ENCODE data around the gene TMEM243.

Gene TMEM243

DNA sequence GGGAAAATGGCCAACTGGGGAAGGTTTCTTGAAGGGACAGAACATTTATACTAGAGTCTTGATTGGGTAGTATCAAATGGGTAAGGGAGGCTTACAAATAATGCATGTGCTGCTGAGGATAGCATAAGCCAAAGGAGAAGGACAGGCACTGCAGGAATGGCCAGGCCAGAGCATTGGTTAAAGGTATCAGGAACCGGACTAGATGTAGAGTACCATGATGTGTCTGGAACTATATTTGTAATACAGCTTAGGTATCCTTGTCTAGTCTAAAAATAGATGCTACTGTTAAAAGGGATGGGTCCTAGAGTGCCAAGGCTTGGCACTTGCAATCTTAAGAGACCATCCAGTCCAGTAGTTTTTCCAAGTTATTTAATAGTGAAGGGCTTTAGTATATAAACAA, 20.3 kb downstream of the TMEM243 start:
- no peak overlapping the region for H3K4me3 ChIP-seq (ENCODE audit: low read depth, low read length)
- TF ChIP-seq, protein P1, sequence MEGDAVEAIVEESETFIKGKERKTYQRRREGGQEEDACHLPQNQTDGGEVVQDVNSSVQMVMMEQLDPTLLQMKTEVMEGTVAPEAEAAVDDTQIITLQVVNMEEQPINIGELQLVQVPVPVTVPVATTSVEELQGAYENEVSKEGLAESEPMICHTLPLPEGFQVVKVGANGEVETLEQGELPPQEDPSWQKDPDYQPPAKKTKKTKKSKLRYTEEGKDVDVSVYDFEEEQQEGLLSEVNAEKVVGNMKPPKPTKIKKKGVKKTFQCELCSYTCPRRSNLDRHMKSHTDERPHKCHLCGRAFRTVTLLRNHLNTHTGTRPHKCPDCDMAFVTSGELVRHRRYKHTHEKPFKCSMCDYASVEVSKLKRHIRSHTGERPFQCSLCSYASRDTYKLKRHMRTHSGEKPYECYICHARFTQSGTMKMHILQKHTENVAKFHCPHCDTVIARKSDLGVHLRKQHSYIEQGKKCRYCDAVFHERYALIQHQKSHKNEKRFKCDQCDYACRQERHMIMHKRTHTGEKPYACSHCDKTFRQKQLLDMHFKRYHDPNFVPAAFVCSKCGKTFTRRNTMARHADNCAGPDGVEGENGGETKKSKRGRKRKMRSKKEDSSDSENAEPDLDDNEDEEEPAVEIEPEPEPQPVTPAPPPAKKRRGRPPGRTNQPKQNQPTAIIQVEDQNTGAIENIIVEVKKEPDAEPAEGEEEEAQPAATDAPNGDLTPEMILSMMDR (IDR thresholded peaks at IDR 0.05; ENCODE audit: low read depth, low read length), result no peak
- TF ChIP-seq, protein P2, sequence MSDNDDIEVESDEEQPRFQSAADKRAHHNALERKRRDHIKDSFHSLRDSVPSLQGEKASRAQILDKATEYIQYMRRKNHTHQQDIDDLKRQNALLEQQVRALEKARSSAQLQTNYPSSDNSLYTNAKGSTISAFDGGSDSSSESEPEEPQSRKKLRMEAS (IDR thresholded peaks at IDR 0.05; ENCODE audit: low read depth, low read length), result no peak
- TF ChIP-seq POLR2A (IDR thresholded peaks at IDR 0.05; ENCODE audit: extremely low read depth, insufficient read length) (no peak), MYC (IDR thresholded peaks at IDR 0.05; ENCODE audit: low read depth, low read length) (no peak)
- DNase-seq (ENCODE audit: low read depth), result no peak

DNA sequence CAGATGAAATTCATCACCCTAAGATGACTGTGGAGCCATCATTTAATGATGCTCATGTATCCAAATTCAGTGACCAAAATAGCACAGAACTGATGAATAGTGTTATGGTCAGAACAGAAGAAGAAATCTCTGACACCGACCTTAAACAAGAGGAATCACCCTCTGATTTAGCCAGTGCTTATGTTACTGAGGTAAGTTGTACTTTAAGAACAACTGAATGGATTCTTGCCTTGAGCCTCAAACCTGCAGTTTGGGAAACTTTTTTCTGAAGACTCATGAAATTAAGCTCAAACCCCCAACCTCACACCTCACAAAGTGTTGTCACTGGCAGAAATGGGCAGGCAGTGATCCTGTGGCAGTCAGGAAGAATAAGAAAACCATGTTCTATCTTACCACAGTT, 25.6 kb downstream of the TMEM243 start:
- DNase-seq (ENCODE audit: low read depth), result no peak
- TF ChIP-seq MYC (IDR thresholded peaks at IDR 0.05; ENCODE audit: low read depth, low read length), result no peak
- TF ChIP-seq POLR2A (IDR thresholded peaks at IDR 0.05; ENCODE audit: extremely low read depth, insufficient read length), result no peak
- TF ChIP-seq, protein P2 (IDR thresholded peaks at IDR 0.05; ENCODE audit: low read depth, low read length), result no peak
- TF ChIP-seq, protein P1 (IDR thresholded peaks at IDR 0.05; ENCODE audit: low read depth, low read length), result no peak
- no peak overlapping the region for H3K4me3 ChIP-seq (ENCODE audit: low read depth, low read length)

DNA sequence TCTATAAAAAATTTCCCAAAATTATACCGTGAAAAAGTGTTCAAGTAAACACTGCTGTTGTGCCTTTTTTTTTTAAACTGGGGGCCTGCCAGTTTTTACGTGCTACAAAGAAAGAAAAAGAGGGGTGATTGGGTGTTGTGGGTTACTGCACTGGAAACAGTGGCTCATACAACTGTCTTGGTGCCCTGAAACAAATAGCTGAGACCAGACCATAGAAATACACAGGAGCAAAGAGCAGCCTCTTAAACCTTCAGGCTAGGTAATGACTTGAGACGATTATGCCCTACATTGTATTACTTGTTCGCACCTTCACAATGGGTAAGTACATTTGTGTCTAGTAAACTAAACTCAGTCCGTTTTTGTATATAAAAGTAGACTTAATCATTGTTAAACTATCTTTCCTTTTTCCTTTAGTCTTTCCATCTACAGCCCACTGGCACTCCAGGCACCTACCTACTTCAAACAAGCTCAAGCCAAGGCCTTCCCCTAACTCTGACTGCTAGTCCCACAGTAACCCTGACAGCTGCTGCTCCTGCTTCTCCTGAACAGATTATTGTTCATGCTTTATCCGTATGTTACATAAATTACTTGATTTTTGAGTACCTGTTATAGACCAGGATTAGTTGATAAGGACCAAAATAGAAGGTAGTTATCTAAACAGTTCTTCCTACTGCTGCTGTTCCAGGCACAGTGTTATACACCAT, 26.6 kb downstream of the TMEM243 start:
- DNase-seq (ENCODE audit: low read depth), result no peak

DNA sequence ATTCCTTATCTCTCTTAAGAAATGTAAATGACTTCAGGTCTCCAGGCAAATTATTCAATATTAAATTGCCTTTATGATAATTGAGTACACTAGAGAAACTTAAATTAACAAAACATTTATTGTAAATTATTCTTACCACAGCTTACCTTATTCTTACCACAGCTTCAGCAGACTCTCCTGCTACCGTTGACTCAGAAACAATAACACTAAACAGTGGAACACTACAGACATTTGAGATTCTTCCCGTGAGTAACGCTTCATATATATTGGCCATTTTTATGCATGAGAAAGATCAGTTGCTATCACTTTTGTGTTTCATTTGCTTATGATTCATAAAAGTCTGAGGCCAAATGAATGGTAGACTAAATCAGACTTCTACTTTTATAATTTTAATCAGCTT, 28.7 kb downstream of the TMEM243 start:
- TF ChIP-seq, protein P2 (IDR thresholded peaks at IDR 0.05; ENCODE audit: low read depth, low read length), result no peak
- TF ChIP-seq, protein P1 (IDR thresholded peaks at IDR 0.05; ENCODE audit: low read depth, low read length), result no peak
- TF ChIP-seq MYC (IDR thresholded peaks at IDR 0.05; ENCODE audit: low read depth, low read length) (no peak), POLR2A (IDR thresholded peaks at IDR 0.05; ENCODE audit: extremely low read depth, insufficient read length) (no peak)
- no peak overlapping the region for H3K4me3 ChIP-seq (ENCODE audit: low read depth, low read length)
- no peak for DNase-seq (ENCODE audit: low read depth)

More for the DNA sequence above, 26.6 kb downstream of the TMEM243 start:
- no peak overlapping the region for H3K4me3 ChIP-seq (ENCODE audit: low read depth, low read length)
- TF ChIP-seq, protein P1 (IDR thresholded peaks at IDR 0.05; ENCODE audit: low read depth, low read length), result no peak
- TF ChIP-seq POLR2A (IDR thresholded peaks at IDR 0.05; ENCODE audit: extremely low read depth, insufficient read length) (no peak), MYC (IDR thresholded peaks at IDR 0.05; ENCODE audit: low read depth, low read length) (no peak)
- TF ChIP-seq, protein P2 (IDR thresholded peaks at IDR 0.05; ENCODE audit: low read depth, low read length), result no peak

DNA sequence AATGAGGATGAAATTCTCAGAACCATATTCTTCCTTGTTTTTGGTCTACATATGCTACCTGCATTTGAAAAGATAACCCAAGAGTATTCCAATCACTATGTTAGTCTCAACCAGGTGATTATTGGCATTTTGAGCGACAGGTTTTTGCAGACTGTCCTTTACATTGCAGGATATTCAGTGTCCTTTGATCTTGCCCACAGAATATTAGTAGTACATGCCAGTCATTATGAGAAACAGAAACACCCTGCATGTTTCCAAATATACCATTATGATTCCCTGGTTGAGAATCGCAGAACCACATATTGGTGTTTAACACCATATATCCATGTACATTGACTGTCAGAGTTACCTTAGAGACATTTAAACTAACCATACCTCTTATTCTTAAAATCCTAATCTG, 30.6 kb downstream of the TMEM243 start:
- DNase-seq (ENCODE audit: low read depth), result no peak
- TF ChIP-seq, protein P1 (IDR thresholded peaks at IDR 0.05; ENCODE audit: low read depth, low read length), result no peak
- TF ChIP-seq POLR2A (IDR thresholded peaks at IDR 0.05; ENCODE audit: extremely low read depth, insufficient read length) (no peak), MYC (IDR thresholded peaks at IDR 0.05; ENCODE audit: low read depth, low read length) (no peak)
- TF ChIP-seq, protein P2 (IDR thresholded peaks at IDR 0.05; ENCODE audit: low read depth, low read length), result no peak
- H3K4me3 ChIP-seq (ENCODE audit: low read depth, low read length), result no peak overlapping the region
